DOHH2 (cell line): ENCODE data around the gene ARL6IP6.

Source experiments
- CTCF ChIP-seq: fragments of 200-600 bp; sonication (generic); IDR thresholded peaks from one replicate; pipeline ENCODE4 v1.5.1; 2014; ENCODE audit warnings: antibody characterized with exemption, mild to moderate bottlenecking, low read depth, low read length; ENCODE audit not compliant: poor library complexity, severe bottlenecking
- EZH2phosphoT487 ChIP-seq: fragments of 200-600 bp; sonication (generic); IDR thresholded peaks from 2 replicates; pipeline ENCODE4 v1.6.1; 2017; ENCODE audit warnings: borderline replicate concordance, mild to moderate bottlenecking, antibody characterized with exemption, low read length, moderate library complexity, mixed read lengths

DNA sequence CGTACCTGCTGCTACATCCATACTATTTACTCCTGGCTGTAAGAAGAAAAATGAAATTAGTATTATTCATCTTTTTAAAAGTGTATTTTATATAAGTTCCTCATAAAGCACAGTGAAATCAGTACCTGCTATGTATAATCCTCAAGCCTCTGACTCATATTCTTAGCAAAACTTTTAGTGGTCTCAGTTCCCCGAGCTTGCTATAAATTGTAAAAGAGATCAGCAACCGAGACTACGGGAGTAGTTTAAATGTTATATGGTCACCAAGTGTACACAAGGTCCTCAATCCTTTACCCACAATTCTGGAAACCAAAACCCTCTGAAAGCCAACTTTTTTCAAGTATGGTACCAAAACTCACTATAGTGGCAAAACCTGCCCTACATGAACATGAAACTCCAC, 25.4 kb upstream of the ARL6IP6 start:
- TF ChIP-seq CTCF: no peak
- no peak for TF ChIP-seq EZH2phosphoT487
